Measurements from ENCODE around the gene JRKL.
A peak's percentile ranks its signal among the peaks of the same experiment; 100 is the strongest.

JRKL gene

GRCh38 chr11:96389720-96390487 is at the start of gene JRKL, which contains the start of gene CCDC82:
JRKL (plus strand) TSS chr11:96390013; CDS start chr11:96390650, 637 bp downstream.
CCDC82 (minus strand) TSS chr11:96389912; CDS start chr11:96384747, 5,165 bp downstream.
- DNase-seq, result peak; percentile 96

GRCh38 chr11:96340555-96340885 is 49.3 kb upstream of the JRKL start:
- no peak for DNase-seq

- DNase-seq, result peak; percentile 46
These were observed 48.4 kb upstream of the JRKL start for GRCh38 chr11:96341211-96342013.

GRCh38 chr11:96342014-96342960 is 47.5 kb upstream of the JRKL start:
- peak; percentile 79 for DNase-seq

GRCh38 chr11:96342961-96343711 is 46.7 kb upstream of the JRKL start, which contains the start of gene MAML2:
MAML2 (minus strand) TSS chr11:96343195; CDS start chr11:96341895, 1,300 bp downstream.
- DNase-seq, result peak; percentile 91

GRCh38 chr11:96356848-96357247 is 33.0 kb upstream of the JRKL start:
- no peak for DNase-seq

GRCh38 chr11:96357794-96358193 is 32.0 kb upstream of the JRKL start:
- no peak for DNase-seq

GRCh38 chr11:96358321-96358720 is 31.5 kb upstream of the JRKL start:
- DNase-seq, result no peak

GRCh38 chr11:96361778-96362177 is 28.0 kb upstream of the JRKL start:
- DNase-seq, result no peak

GRCh38 chr11:96365493-96365892 is 24.3 kb upstream of the JRKL start:
- DNase-seq, result no peak

GRCh38 chr11:96366024-96366423 is 23.8 kb upstream of the JRKL start:
- no peak for DNase-seq

GRCh38 chr11:96367342-96367741 is 22.5 kb upstream of the JRKL start:
- no peak for DNase-seq

GRCh38 chr11:96373826-96374225 is 16.0 kb upstream of the JRKL start:
- DNase-seq, result no peak

GRCh38 chr11:96376796-96377195 is 13.0 kb upstream of the JRKL start:
- DNase-seq, result no peak

GRCh38 chr11:96384156-96384555 is 5.7 kb upstream of the JRKL start:
- DNase-seq, result no peak

GRCh38 chr11:96385187-96385586 is 4.6 kb upstream of the JRKL start:
- no peak for DNase-seq

GRCh38 chr11:96388891-96389719 is 708 bp upstream of the JRKL start:
- peak; percentile 85 for DNase-seq

GRCh38 chr11:96390488-96390792 is 627 bp downstream of the JRKL start:
- no peak for DNase-seq

GRCh38 chr11:96391698-96392307 is 2.0 kb downstream of the JRKL start:
- no peak for DNase-seq

- DNase-seq, result peak; percentile 27
These were observed 4.0 kb downstream of the JRKL start for GRCh38 chr11:96393753-96394348.

All from NCI-H526 treated with DMSO at 0.1 percent for 48 hours (cell line).